HG03039 (cell line): Measurements from ENCODE around the gene PPAT.

Experiments used
- ATAC-seq: cut with Tn5 transposase; IDR thresholded peaks from one replicate; pipeline ENCODE4 v1.9.1; 2021; ENCODE audit warnings: mild to moderate bottlenecking, moderate library complexity; ENCODE audit not compliant: unreplicated experiment

The PPAT gene

DNA sequence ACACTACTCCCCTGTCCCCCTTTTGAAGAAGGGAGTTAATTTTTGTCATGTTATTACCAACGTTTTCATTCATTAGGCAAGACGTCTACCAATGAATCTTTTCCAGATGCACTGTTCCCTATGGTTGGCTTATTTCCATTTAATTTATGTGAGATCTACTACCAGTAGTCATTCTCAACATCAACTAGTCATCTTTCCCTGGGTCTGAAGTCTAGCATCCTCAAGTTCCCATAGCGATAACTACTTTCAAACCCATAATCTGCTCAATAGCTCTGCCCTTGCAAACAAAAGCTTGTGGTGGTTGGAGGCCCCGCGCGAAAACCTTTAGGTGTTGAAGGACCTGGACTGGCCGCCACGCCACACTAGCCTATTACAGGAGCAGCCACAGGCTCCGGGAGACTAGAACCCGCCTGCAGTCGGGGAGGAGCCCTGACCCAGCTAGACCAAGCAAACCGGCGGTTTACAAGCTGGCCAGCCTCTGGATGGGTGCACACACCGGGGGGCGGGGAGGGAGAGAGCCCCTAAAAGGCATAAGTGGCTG is 746 bp downstream of the PPAT start:
- ATAC-seq, result peak; percentile 13

GRCh38 chr4:56433280-56433679 is 2.1 kb downstream of the PPAT start:
- ATAC-seq, result no peak

GRCh38 chr4:56430203-56430602 is 5.2 kb downstream of the PPAT start:
- ATAC-seq, result no peak

DNA sequence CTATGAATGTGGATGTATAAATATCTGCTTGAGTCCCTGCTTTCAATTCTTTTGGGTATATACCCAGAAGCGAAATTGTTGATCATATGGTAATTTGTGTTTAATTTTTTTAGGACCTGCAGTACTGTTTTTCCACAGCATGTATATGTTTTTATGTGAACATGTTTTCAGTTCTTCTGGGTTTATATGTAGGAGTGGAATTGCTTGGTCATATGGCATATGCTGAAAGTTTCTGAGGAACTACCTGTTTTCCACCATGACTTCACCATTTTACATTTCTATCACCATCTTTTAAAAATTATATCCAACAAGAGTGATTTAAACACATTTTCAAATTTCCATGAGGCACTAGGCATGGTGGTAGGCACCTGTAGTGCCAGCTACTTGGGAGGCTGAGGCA is 8.2 kb downstream of the PPAT start:
- no peak for ATAC-seq

DNA sequence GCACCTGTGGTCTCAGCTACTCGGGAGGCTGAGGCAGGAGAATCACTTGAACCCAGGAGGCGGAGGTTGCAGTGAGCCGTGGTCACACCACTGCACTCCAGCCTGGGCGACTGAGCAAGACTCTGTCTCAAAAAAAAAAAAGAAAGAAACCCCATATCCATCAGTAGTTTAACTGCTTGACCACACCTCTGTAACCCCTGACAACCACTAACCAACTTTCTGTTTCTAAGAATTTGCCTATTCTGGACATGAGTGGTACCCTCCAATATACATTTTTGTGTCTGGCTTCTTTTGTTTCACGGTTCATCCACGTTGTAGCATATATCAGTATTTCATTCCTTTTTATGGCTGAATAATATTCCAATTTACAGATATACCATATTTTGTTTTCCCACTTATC is 9.1 kb downstream of the PPAT start:
- ATAC-seq, result peak; percentile 82

DNA sequence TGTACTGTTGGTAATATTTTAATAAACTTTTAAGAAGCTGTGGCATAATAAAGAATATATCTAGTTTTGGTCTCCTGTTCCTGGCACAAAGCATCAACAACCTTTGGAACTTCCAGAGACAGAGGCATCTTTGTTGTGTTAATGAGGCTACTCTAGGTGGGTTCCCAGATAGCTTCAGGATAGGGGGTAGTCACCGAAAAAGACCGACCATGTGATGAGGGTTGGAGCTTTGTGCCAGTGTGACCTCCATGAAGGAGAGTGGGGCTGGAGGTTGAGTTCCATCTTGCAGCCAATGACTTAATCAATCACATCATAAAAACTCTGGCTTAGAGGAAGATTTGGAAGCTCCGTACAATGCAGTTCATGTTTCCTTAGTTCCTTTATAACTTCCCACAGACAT is 9.9 kb downstream of the PPAT start:
- no peak for ATAC-seq

DNA sequence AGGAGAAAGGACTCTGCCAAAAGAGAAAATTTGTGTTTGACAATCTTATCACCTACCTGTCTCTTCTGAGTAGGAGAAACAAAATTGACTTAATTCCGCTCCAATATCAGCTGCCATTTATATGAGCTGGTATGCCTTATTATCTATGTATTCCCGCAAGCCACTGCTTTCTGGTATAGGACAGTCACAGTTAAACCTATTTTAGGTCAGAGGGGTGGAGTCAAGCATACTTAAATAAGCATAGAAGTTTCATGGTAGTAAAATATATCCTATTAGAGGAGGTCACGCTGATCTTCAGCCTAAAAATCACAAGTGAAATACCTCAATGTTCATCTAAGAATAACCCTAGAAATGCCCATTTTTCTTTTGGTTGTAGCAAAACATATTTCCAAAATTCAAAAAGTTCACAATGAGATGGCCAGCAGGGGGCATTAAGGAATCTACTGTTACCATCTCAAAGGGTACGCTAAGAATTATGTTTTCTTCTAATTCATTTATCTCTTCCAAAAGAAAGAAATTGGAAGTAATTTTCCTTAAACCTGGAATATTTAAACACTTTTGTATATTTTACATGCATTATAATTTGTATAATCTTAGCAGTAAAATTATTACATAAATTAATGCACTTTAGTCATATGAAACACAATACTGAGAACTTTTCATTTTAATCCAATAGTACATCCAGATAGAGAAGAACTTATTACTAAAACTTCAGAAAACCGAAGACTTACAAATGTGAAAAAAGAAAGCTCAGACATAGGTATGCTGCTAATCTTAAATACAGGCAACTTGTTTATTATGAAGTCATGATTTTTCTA is 10.5 kb downstream of the PPAT start:
- ATAC-seq, result no peak

GRCh38 chr4:56424176-56424575 is 11.2 kb downstream of the PPAT start:
- ATAC-seq, result no peak

- ATAC-seq, result no peak
Measured at GRCh38 chr4:56417396-56417795, 18.0 kb downstream of the PPAT start.

DNA sequence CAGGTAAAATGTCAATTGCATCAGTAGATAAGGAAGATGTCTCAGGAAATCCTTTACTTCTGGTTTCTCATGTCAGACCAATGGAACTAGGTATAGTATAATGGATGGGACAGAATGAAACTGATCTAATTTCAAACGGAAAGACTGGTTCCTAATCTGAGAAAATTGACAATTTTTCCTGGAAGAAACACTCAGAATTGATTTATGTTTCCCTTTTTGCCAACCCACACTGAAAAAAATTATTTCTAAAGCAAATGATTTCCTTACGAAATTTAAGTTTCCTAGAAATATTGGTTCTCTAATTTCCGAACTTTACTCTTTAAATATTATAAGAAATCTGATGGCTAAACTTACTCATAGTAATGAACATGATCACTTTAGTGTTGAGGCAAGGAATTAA is 19.1 kb downstream of the PPAT start:
- ATAC-seq, result no peak

- ATAC-seq, result no peak
Measured at GRCh38 chr4:56414135-56414670, 21.2 kb downstream of the PPAT start.

GRCh38 chr4:56410247-56411062 is 25.0 kb downstream of the PPAT start:
- no peak for ATAC-seq

GRCh38 chr4:56409511-56410090 is 25.8 kb downstream of the PPAT start:
- no peak for ATAC-seq

DNA sequence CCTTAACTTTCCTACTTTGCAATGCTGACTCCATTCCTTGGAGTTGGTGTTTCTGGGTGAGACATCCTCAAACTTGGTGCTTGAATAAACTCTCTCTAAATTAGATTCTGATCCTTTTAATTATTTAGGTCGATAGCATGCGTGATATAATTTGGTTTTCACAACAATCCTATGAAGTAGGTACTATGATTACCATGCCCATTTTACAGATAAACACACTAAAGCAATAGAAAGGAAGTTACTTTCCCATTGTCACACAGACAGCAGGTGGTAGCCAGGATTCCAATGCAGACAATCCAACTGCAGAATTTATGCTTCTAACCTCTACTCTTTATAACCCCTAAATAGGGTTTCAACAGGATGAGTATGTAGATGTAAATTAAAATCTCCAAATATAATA is 26.4 kb downstream of the PPAT start:
- ATAC-seq, result no peak

- ATAC-seq, result no peak
Measured at GRCh38 chr4:56406151-56406550, 29.3 kb downstream of the PPAT start.

- ATAC-seq, result no peak
Measured at GRCh38 chr4:56405016-56405415, 30.4 kb downstream of the PPAT start.

DNA sequence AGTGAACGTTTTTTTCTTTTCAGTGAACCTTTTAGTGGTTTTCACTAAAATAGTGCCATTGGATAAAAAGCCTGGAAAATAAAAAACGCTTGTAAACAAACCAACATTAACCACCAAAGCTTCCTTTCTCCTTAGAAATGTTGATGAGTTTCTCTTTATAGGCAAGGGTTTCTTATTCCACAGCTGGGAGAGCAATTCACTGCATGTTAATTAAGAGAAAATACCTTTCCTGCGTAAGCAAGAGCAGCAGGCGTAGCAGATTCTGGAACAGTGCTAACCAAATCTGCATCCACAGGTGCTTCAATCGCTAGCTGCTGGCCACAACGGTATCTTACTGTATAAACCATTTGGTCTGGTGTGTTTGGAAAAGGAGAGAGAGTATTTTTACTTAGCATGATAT is 34.9 kb downstream of the PPAT start:
- ATAC-seq, result no peak

DNA sequence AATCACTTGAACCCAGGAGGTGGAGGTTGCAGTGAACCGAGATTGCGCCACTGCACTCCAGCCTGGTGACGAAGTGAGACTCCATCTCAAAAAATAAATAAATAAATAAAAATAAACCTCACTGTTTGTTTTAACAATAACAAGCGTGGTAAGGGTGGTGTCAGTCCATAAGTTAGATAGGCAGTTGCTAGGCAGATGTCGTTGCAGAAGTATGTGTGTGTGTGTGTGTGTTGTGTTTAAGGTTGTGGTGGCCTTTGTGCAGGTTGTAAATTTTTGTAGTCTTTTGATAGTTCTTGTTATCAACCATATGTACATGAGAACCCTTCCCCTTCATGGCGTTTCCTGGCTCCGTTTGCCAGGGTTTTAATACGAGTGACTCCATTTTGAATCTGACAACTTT is 44.1 kb downstream of the PPAT start:
- no peak for ATAC-seq

GRCh38 chr4:56389558-56389957 is 45.9 kb downstream of the PPAT start:
- no peak for ATAC-seq

- no peak for ATAC-seq
Measured at GRCh38 chr4:56388306-56388705, 47.1 kb downstream of the PPAT start.
